Left lobe of liver (tissue), 2 donors: ENCODE results near the gene KIF3B. TPM values are rescaled to one million over a fixed set of nuclear protein-coding genes. Genes with fewer than 3 reads are reported as not detected.
"Not testable (repeated sequence)": the region's sequence is repeated elsewhere in the genome, so short reads cannot be mapped to it uniquely, and the experiment has no call there.

Experiments used
- ATAC-seq: fragments of 200-7000 bp; cut with Tn5 transposase; one replicate; pipeline ENCODE4 v1.9.1; 2020; ENCODE audit warnings: mild to moderate bottlenecking, moderate library complexity
- DNase-seq: peaks from one replicate; pipeline ENCODE4 v3.0.0-alpha.2; 2020; ENCODE audit warnings: low spot score
- total RNA-seq: library from RNA; stranded (reverse); gene quantifications from one replicate; pipeline ENCODE4 v1.2.1, GENCODE V29; 2021
- donor health status: DM: no; HTN: no; CAD: no; lungs with moderate emphysema.
- donor health status: DM: no; HTN: yes; CAD: no.

The KIF3B gene
- total RNA-seq, 1 donor from 2014 or later: 19.3 TPM

DNA sequence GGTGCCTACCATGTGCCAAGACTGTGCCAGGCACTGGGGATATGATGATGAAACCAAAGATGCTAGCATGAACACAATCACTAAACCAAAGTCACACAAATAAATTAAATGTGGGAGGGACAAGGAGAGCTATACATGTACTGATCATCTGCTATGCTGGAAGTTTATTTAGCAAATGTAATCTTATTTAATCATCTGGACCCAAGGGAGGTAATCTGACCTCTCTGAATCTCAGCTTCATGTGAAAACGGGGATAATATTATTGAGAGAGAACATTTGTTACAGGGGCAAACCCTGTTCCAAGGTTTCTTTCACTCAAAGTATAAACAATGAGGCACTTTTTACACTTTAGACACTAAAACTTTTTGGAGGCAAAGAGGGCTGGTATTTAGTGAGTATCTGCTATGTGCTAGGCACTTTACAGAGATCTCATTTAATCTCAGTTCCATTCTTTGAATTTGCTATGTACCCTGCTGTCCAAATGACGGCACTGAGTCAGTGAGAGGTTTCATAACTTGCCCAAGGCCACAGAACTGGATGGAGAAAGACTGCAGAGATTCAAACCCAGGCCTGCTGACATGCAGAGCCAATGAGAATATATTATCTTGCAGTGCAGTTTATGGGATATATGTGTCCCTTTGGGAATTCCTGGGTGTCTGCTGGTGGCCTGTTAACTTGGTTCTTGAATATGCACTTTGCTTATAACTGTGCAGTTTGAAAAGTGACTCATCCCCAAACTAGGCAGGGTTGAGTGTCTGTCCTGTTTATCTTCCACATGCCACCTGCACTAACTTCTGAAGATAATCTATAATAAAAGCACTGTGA is 77.4 kb downstream of the KIF3B start:
- ATAC-seq (no peak), DNase-seq (no peak)

DNA sequence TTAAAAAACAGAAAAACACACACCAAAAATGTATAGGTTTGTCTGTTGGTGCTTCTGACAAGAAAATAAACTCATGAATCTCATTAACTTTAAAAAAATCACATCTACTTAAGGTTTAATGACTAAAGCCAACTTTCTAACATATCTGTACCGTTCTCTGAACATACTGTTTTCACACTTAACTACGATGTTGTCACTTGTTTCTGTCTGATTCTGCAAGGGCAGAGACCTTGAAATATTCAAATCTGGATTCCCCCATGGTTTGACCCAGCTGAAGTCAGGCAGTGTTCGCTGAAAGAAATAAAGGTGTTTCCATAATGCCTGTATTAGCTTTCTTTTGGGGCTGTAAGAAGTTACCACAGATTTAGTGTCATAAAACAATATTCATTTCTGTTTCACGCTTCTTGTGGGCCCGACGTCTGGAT is 78.0 kb downstream of the KIF3B start:
- DNase-seq: no peak
- no peak for ATAC-seq

- DNase-seq, ATAC-seq: not testable (repeated sequence)
Measured at GRCh38 chr20:32355907-32356621, 78.6 kb downstream of the KIF3B start.

GRCh38 chr20:32356622-32357374 is 79.3 kb downstream of the KIF3B start:
- ATAC-seq (no peak), DNase-seq (peak; percentile 50)

GRCh38 chr20:32357375-32357868 is 80.0 kb downstream of the KIF3B start:
- DNase-seq: peak; percentile 75
- peak; percentile 60 for ATAC-seq

GRCh38 chr20:32357869-32358631 is 80.6 kb downstream of the KIF3B start, which contains the start of gene ASXL1:
ASXL1 (plus strand) TSS chr20:32358331; CDS start chr20:32358776, 445 bp downstream.
- DNase-seq: peak; percentile 98
- peak; percentile 90 for ATAC-seq

DNA sequence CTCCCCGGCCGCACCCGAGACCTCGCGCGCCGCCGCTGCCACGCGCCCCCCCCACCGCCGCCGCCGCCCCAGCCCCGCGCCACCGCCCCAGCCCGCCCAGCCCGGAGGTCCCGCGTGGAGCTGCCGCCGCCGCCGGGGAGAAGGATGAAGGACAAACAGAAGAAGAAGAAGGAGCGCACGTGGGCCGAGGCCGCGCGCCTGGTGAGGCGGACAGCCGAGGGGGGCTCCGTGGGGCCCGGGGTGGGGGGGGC is 81.1 kb downstream of the KIF3B start:
- DNase-seq (peak; percentile 78), ATAC-seq (no peak)

- ATAC-seq: peak; percentile 56
- DNase-seq: peak; percentile 48
Measured at GRCh38 chr20:32358883-32359632, 81.6 kb downstream of the KIF3B start.

DNA sequence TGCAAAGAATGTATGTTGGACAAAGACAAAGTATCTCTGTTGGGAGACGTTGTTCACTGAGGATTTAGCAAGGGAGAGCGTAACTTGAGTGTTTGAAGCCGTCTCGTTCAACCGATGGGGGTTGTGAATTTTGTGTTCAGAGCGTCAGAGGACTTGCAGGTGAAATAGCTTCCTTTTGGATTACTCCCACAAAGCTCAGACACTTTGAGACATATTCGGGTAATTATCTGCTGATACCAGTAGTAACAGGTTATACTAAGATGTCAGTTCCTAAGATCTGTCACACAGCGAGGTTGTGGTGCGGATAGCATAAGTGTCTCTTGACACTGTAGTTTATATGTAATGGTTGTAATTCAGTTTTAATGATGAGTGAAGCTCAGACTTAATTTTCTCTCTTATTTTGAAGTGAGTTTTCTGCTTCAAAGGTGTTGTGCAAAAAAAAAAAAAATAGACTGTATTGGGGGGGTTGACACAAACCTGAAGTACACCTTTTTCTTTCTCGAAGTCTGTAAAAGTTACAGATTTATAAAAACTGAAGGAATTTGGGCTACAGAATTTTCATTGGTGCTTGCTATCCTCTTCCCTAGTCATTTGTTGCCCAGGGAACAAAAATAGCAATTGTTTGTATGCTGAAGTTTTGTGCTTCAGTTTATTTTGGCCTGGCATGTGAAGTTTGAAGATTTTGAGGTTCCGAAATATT is 82.3 kb downstream of the KIF3B start:
- ATAC-seq (no peak), DNase-seq (no peak)

DNA sequence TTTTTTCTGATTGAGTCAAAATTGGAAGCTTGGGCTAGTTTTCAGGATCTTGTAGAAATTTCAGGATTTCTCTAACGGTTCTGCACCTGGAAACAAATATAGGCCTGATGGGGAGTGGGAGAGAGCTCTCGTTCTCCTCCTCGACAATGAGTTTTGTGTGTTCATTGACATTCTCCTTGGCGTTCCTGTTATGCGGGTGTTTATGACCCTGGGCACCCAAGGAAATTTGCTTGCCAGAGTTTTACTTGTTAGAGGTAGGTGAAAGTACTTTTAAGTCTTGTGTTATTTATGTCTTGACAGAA is 82.8 kb downstream of the KIF3B start:
- ATAC-seq: no peak
- no peak for DNase-seq

DNA sequence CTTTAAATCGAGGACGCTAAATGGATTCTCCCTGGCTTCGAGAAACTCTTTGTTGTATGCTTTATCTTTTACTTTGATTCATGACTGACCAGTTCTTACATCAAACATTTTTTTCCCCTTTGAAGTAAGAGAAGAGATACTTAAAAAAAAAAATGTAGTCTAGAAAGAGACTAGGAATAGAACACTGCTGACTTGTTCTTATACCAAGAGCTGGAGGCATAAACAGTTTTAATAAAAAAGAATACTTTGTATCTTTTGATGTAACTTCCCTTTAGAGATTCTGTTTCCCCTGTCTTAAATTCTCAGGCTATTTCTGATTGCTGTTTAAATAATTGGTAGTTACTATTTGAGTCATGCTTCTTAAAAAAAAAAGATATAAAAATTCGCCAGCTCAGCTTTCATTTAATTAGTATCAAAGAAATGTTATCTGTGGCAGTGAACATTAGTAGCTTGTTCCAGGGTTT is 85.5 kb downstream of the KIF3B start:
- ATAC-seq (no peak), DNase-seq (no peak)

DNA sequence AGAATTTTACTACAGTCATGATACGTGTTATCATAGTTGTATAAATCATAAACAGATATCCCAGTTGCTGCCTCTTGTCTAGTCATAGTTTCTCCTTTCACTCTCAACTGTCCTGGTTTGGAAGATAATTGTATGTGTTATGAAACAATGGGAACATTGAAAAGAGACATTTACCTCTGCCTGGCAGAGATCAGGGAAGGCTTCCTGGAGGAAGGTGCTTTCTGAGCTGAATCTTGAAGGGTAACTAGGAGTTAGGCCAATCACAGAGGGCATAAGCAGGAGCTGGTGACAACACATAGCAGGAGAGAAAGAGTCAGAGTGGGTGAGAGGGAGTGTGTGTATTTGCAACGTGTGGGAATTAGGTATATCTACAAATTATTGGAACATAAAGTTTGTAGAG is 86.0 kb downstream of the KIF3B start:
- no peak for DNase-seq
- ATAC-seq: no peak

DNA sequence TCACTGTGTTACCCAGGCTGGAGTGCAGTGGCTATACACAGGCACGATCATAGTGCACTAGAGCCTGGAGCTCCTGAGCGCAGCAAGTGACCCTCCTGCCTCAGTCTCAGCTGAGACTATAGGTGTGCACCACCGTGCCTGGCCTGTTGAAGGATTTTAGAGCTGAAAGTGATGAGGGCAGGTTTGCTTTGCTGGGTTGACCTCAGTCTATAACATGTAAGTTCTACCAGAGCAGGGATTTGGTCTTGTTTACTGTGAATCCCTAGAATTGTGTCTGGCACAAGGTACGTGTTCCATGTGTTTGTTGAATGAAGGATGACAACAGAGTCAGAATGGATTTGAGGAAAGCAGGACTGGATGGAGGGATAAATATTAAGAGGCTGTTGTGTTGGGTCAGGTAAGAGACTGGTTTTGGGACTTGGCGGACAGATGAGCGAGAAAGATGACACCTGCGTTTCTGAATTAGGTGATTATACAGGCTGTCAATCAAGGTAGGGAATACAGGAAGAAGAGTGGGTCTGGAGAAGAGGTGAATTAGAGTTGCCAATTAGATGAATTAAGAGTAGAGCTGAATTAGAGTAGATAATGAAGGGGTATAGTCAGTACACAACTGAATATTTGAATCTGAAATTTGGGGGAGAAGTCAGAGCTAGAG is 87.2 kb downstream of the KIF3B start:
- no peak for ATAC-seq

DNA sequence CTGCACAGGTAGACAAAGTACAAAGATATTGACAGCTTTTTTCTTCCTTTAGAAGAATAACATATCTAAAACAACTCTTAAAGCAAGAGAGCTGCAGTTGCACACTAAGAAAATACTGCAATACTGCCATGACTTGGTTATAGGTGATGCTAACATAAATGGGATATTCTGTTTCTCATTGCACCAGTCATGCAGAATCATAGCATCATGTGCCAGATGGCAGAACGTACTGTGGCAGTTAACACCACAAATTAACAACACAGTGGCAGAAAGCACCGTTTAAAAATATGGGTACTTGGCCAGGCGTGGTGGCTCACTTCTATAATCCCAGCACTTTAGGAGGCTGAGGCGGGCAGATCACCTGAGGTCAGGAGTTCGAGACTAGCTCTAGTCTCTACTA is 88.1 kb downstream of the KIF3B start:
- no peak for DNase-seq
- no peak for ATAC-seq

More for the DNA sequence above, 87.2 kb downstream of the KIF3B start:
- DNase-seq: no peak

GRCh38 chr20:32366380-32366779 is 88.9 kb downstream of the KIF3B start:
- no peak for ATAC-seq
- DNase-seq: no peak

- peak; percentile 64 for ATAC-seq
Measured at GRCh38 chr20:32368323-32368722, 90.9 kb downstream of the KIF3B start.

DNA sequence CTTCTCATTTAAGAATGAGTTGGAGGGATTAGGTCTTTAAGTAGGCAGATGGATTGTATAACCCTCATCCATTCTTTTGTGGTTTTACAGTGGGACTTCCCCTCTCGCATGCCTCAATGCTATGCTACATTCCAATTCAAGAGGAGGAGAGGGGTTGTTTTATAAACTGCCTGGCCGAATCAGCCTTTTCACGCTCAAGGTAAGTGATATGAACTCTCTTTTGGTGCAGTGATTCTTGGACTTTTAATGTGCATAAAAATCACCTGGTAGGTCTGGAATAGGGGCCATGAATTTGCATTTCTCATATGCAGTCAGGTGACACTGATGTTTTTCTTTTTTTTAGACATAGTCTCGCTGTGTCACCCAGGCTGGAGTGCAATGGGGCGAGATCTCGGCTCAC is 91.5 kb downstream of the KIF3B start:
- no peak for DNase-seq
- ATAC-seq: no peak

More at GRCh38 chr20:32368323-32368722, 90.9 kb downstream of the KIF3B start:
- no peak for DNase-seq

DNA sequence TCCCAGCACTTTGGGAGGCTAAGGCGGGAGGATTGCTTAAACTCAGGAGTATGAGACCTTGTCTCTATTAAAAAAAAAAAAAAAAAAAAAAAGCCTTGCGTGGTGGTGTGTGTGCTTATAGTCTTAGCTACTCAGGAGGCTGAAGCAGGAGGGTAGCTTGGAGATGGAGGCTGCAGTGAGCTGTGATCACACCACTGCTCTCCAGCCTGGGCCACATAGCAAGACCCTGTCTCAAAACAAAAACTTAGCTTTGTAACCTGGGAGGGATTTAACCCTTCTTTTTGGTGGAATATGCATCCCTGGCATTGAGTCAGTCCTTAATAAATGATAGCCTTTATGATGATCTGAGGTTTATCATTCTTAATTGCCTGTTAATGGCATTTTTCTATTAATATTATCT is 93.4 kb downstream of the KIF3B start:
- ATAC-seq: no peak
- no peak for DNase-seq

GRCh38 chr20:32378461-32378860 is 101.0 kb downstream of the KIF3B start:
- ATAC-seq (no peak), DNase-seq (no peak)
